IMR-90 (cell line): Measurements from ENCODE around the gene TCF7L2. TPM values are rescaled to one million over a fixed set of nuclear protein-coding genes. Genes with fewer than 3 reads are reported as not detected.

Source experiments
- ATAC-seq: fragments of 200-7000 bp; cut with Tn5 transposase; 2 replicates; pipeline ENCODE4 v1.9.1; 2020; ENCODE audit warnings: low read depth, mild to moderate bottlenecking, moderate library complexity
- BruUV-seq: library from RNA; stranded (reverse); fragments of 400-500 nt; replicated peaks from 2 replicates; lab custom pipeline; 2021; lab: Mats Ljungman, UMichigan
- CTCF ChIA-PET: fragments of 300-600 bp; formaldehyde crosslinking; extraction: SDS; loops from one replicate; lab custom pipeline; 2021; ENCODE audit warnings: antibody characterized with exemption; lab: Yijun Ruan, JAX
- POLR2A ChIA-PET: fragments of 300-600 bp; sonication (Branson Sonifier 250); formaldehyde crosslinking; loops from one replicate; lab custom pipeline; 2022; ENCODE audit warnings: antibody characterized with exemption; ENCODE audit not compliant: unreplicated experiment; lab: Charles Lee
- DNase-seq: peaks from one replicate; pipeline ENCODE4 v3.0.0; 2013
- H2AFZ ChIP-seq: replicated peaks from 2 replicates; pipeline ENCODE3; 2013; ENCODE audit warnings: low read length, mild to moderate bottlenecking; ENCODE audit not compliant: poor library complexity
- H2AK5ac ChIP-seq: 2 replicates; pipeline ENCODE4 v1.6.1; 2013; ENCODE audit warnings: low read depth, low read length, inconsistent platforms
- H2AK9ac ChIP-seq: replicated peaks from 2 replicates; pipeline ENCODE3; 2013; ENCODE audit warnings: mild to moderate bottlenecking, low read depth, low read length, moderate library complexity; ENCODE audit not compliant: poor library complexity
- H2BK120ac ChIP-seq: 2 replicates; pipeline ENCODE4 v1.6.1; 2013; ENCODE audit warnings: low read depth, low read length, inconsistent platforms
- H2BK15ac ChIP-seq: 3 replicates; pipeline ENCODE4 v1.6.1; 2013; ENCODE audit warnings: low read depth, low read length, inconsistent platforms
- H2BK20ac ChIP-seq: 2 replicates; pipeline ENCODE4 v1.6.1; 2013; ENCODE audit warnings: low read depth, mild to moderate bottlenecking, inconsistent platforms, low read length, moderate library complexity
- H2BK5ac ChIP-seq: 2 replicates; pipeline ENCODE4 v1.6.1; 2013; ENCODE audit warnings: mild to moderate bottlenecking, low read depth, low read length, inconsistent platforms; ENCODE audit not compliant: poor library complexity, severe bottlenecking
- H3K14ac ChIP-seq: replicated peaks from 2 replicates; pipeline ENCODE4 v1.6.1; 2013; ENCODE audit warnings: low read depth, low read length, inconsistent platforms
- H3K18ac ChIP-seq: 2 replicates; pipeline ENCODE4 v1.6.1; 2013; ENCODE audit warnings: low read depth, low read length, control low read depth
- H3K23ac ChIP-seq: 2 replicates; pipeline ENCODE4 v1.6.1; 2013; ENCODE audit warnings: low read depth, low read length, inconsistent platforms
- H3K27ac ChIP-seq: 2 replicates; pipeline ENCODE4 v1.5.1; 2013; ENCODE audit warnings: mild to moderate bottlenecking, control low read depth, low read length; ENCODE audit not compliant: insufficient read depth
- H3K27me3 ChIP-seq: 2 replicates; pipeline ENCODE4 v1.6.1; 2013; ENCODE audit warnings: low read length; ENCODE audit not compliant: control insufficient read depth, insufficient read depth
- H3K36me3 ChIP-seq: 2 replicates; pipeline ENCODE4 v1.6.1; 2013; ENCODE audit warnings: low read length, mixed read lengths; ENCODE audit not compliant: control insufficient read depth, insufficient read depth
- H3K4ac ChIP-seq: 2 replicates; pipeline ENCODE4 v1.6.1; 2013; ENCODE audit warnings: low read depth, low read length, inconsistent platforms
- H3K4me1 ChIP-seq: 2 replicates; pipeline ENCODE4 v1.6.1; 2013; ENCODE audit warnings: low read length, mixed read lengths; ENCODE audit not compliant: control insufficient read depth, insufficient read depth
- H3K4me2 ChIP-seq: 2 replicates; pipeline ENCODE4 v1.6.1; 2013; ENCODE audit warnings: low read depth, mild to moderate bottlenecking, control low read depth, low read length, moderate library complexity
- H3K4me3 ChIP-seq: 2 replicates; pipeline ENCODE4 v1.5.1; 2013; ENCODE audit warnings: low read depth, mild to moderate bottlenecking, control low read depth, low read length, moderate library complexity; ENCODE audit not compliant: insufficient read depth
- H3K56ac ChIP-seq: 2 replicates; pipeline ENCODE4 v1.6.1; 2013; ENCODE audit warnings: low read length, inconsistent platforms; ENCODE audit not compliant: insufficient read depth; ENCODE audit errors: extremely low read depth
- H3K79me1 ChIP-seq, 2 experiments: 2 replicates each; pipeline ENCODE4 v1.6.1; 2013; ENCODE audit warnings: low read length in 2 of 2, inconsistent platforms in 1 of 2, low read depth in 1 of 2
- H3K9ac ChIP-seq: 2 replicates; pipeline ENCODE4 v1.6.1; 2013; ENCODE audit warnings: low read depth, low read length, control low read depth
- H3K9me1 ChIP-seq: 2 replicates; pipeline ENCODE4 v1.6.1; 2013; ENCODE audit warnings: low read length, inconsistent platforms; ENCODE audit not compliant: insufficient read depth
- H3K9me3 ChIP-seq: 2 replicates; pipeline ENCODE4 v1.6.1; 2013; ENCODE audit warnings: low read length; ENCODE audit not compliant: control insufficient read depth, insufficient read depth
- H4K20me1 ChIP-seq: 2 replicates; pipeline ENCODE4 v1.6.1; 2013; ENCODE audit warnings: low read length, inconsistent platforms; ENCODE audit not compliant: insufficient read depth
- H4K5ac ChIP-seq: 2 replicates; pipeline ENCODE4 v1.6.1; 2013; ENCODE audit warnings: mild to moderate bottlenecking, low read depth, low read length, control low read depth
- H4K8ac ChIP-seq, 2 experiments: 2 replicates each; pipeline ENCODE4 v1.6.1; 2013; ENCODE audit warnings: low read depth in 2 of 2, low read length in 2 of 2, control low read depth in 1 of 2, inconsistent platforms in 1 of 2
- H4K91ac ChIP-seq: 2 replicates; pipeline ENCODE4 v1.6.1; 2013; ENCODE audit warnings: low read depth, low read length, inconsistent platforms; ENCODE audit not compliant: insufficient read depth
- BHLHE40 ChIP-seq: fragments of 150-350 bp; IDR thresholded peaks from 2 replicates; pipeline ENCODE4 v1.6.1; 2016; ENCODE audit warnings: mild to moderate bottlenecking, low read depth, low read length
- CEBPB ChIP-seq: IDR thresholded peaks from 2 replicates; pipeline ENCODE4 v1.6.1; 2012; ENCODE audit warnings: low read depth, low read length, improper control_type of control experiment
- CHD1 ChIP-seq: IDR thresholded peaks from 2 replicates; pipeline ENCODE4 v1.6.1; 2012; ENCODE audit warnings: low read depth, low read length, improper control_type of control experiment
- MAFK ChIP-seq: IDR thresholded peaks from 2 replicates; pipeline ENCODE4 v1.6.1; 2012; ENCODE audit warnings: low read depth, low read length, improper control_type of control experiment
- MAZ ChIP-seq: IDR thresholded peaks from 2 replicates; pipeline ENCODE4 v1.6.1; 2012; ENCODE audit warnings: low read depth, mild to moderate bottlenecking, low read length, improper control_type of control experiment, moderate library complexity, borderline replicate concordance
- NFE2L2 ChIP-seq: fragments of 150-350 bp; IDR thresholded peaks from 2 replicates; pipeline ENCODE4 v1.6.1; 2016; ENCODE audit warnings: low read depth, mild to moderate bottlenecking, low read length
- RAD21 ChIP-seq: IDR thresholded peaks from 2 replicates; pipeline ENCODE4 v1.6.1; 2012; ENCODE audit warnings: low read length, improper control_type of control experiment
- RCOR1 ChIP-seq: IDR thresholded peaks from 2 replicates; pipeline ENCODE4 v1.6.1; 2012; ENCODE audit warnings: mild to moderate bottlenecking, low read length, improper control_type of control experiment; ENCODE audit not compliant: insufficient replicate concordance
- RFX5 ChIP-seq: IDR thresholded peaks from 2 replicates; pipeline ENCODE4 v1.8.0; 2012; ENCODE audit warnings: low read depth, mild to moderate bottlenecking, low read length, moderate library complexity
- SMC3 ChIP-seq: fragments of 150-350 bp; IDR thresholded peaks from 2 replicates; pipeline ENCODE4 v1.6.1; 2016; ENCODE audit warnings: low read depth, mild to moderate bottlenecking, antibody characterized with exemption, low read length, moderate library complexity
- WGBS, 2 experiments: methylation state at CpG; one replicate each; pipeline versions ENCODE4 v1.1.5 to v1.1.7; 2013; ENCODE audit warnings: missing lambda C conversion rate in 2 of 2; ENCODE audit not compliant: insufficient read length in 1 of 2; ENCODE audit errors: extremely low coverage in 2 of 2; 5-methylcytosine and 5-hydroxymethylcytosine counted together
- dilution Hi-C: fragments of 300-500 bp; cut with HindIII; formaldehyde crosslinking; loops from one replicate; pipeline ENCODE4 v1.14.3; 2018; ENCODE audit warnings: low sequenced_read_pairs; ENCODE audit not compliant: unreplicated experiment
- in situ Hi-C: fragments of 300-500 bp; cut with MboI; formaldehyde crosslinking; loops from 3 replicates; pipeline ENCODE4 v1.14.3; 2019; ENCODE audit warnings: low sequenced_read_pairs, inconsistent platforms, mixed read lengths
- intact Hi-C: fragments of 100-400 bp; cut with micrococcal nuclease; formaldehyde crosslinking; loops from 2 replicates; pipeline ENCODE4 v1.10.0; 2022
- polyA plus RNA-seq, 3 experiments: library from polyadenylated mRNA; depleted of rRNA; stranded (reverse); fragments of >200 nt; gene quantifications; 2 replicates each; pipeline ENCODE4 v1.2.3, GENCODE V29; 2012; ENCODE audit warnings: low replicate concordance in 1 of 3
- total RNA-seq: library from RNA; depleted of rRNA; stranded (reverse); fragments of >200 nt; gene quantifications from 2 replicates; pipeline ENCODE4 v1.2.3, GENCODE V29; 2012
- TF ChIP-seq, protein P1 (sequence below): fragments of 150-350 bp; IDR thresholded peaks from 2 replicates; pipeline ENCODE4 v1.6.1; 2016; ENCODE audit warnings: low read depth, mild to moderate bottlenecking, low read length, moderate library complexity, borderline replicate concordance
- TF ChIP-seq, protein P2 (sequence below): conservative IDR thresholded peaks from 2 replicates; pipeline ENCODE4 v1.5.1; 2012; ENCODE audit warnings: mild to moderate bottlenecking, low read depth, low read length, improper control_type of control experiment

Gene TCF7L2
- total and polyA plus RNA-seq, 2 of the 4 experiments (the other 2 are of a cell fraction) = 1.3 to 12.2 TPM

DNA sequence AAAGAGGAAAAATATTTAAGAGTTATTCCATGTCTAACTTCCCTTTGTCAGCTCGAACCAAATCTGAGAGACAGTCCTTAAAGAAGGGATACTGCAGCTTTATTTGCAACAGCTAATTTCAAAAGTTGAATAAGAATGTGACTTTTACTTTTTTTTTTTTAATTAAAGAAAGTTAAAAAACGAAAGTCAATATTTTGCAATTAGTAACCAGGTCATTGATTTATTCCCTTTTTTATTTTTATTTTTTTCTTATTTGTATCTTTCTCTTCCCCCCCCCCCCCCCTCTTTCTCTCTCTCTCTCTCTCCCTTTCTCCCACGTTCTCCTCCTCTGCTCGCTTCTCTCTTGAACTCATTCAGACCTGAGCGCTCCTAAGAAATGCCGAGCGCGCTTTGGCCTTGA lies 209.5 kb downstream of the TCF7L2 start:
- intact Hi-C loops = no loop called here
- no CpG with 5 or more reads among the region's 8 CpGs for WGBS, 2 experiments

More for the DNA sequence above, 209.5 kb downstream of the TCF7L2 start:
- dilution Hi-C loops (no loop called here), in situ Hi-C loops (no loop called here)
- TF ChIP-seq CHD1 = no peak
- TF ChIP-seq RCOR1 = no peak
- TF ChIP-seq CEBPB = no peak
- no peak for TF ChIP-seq NFE2L2
- no peak for TF ChIP-seq RAD21
- TF ChIP-seq RFX5 = no peak
- no peak for TF ChIP-seq SMC3
- TF ChIP-seq, protein P1, sequence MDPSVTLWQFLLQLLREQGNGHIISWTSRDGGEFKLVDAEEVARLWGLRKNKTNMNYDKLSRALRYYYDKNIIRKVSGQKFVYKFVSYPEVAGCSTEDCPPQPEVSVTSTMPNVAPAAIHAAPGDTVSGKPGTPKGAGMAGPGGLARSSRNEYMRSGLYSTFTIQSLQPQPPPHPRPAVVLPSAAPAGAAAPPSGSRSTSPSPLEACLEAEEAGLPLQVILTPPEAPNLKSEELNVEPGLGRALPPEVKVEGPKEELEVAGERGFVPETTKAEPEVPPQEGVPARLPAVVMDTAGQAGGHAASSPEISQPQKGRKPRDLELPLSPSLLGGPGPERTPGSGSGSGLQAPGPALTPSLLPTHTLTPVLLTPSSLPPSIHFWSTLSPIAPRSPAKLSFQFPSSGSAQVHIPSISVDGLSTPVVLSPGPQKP = no peak
- TF ChIP-seq MAZ = no peak
- TF ChIP-seq, protein P2, sequence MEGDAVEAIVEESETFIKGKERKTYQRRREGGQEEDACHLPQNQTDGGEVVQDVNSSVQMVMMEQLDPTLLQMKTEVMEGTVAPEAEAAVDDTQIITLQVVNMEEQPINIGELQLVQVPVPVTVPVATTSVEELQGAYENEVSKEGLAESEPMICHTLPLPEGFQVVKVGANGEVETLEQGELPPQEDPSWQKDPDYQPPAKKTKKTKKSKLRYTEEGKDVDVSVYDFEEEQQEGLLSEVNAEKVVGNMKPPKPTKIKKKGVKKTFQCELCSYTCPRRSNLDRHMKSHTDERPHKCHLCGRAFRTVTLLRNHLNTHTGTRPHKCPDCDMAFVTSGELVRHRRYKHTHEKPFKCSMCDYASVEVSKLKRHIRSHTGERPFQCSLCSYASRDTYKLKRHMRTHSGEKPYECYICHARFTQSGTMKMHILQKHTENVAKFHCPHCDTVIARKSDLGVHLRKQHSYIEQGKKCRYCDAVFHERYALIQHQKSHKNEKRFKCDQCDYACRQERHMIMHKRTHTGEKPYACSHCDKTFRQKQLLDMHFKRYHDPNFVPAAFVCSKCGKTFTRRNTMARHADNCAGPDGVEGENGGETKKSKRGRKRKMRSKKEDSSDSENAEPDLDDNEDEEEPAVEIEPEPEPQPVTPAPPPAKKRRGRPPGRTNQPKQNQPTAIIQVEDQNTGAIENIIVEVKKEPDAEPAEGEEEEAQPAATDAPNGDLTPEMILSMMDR = no peak
- no peak for TF ChIP-seq MAFK
- no peak for TF ChIP-seq BHLHE40
- H3K4ac ChIP-seq = no peak overlapping the region
- peaks cover 44% of the 10 kb centered on the region for H3K36me3 ChIP-seq
- H3K56ac ChIP-seq = no peak overlapping the region
- ChIA-PET CTCF (interaction anchor here (0.7 to 1.0 kb wide), 2 partner anchors 14 to 440 kb away, joined by 3 to 4 read pairs; no protein-coding TSS in a partner anchor), POLR2A (no interaction called here)
- no peak overlapping the region for H2AK9ac ChIP-seq
- no peak overlapping the region for H2AK5ac ChIP-seq
- no peak overlapping the region for H2BK5ac ChIP-seq
- no peak overlapping the region for H4K5ac ChIP-seq
- no TSS peak for BruUV-seq
- no peak overlapping the region for H3K23ac ChIP-seq
- H2AFZ ChIP-seq = no peak overlapping the region
- no peak overlapping the region for H3K14ac ChIP-seq
- peaks cover 7% of the 10 kb centered on the region for H3K4me1 ChIP-seq
- H4K91ac ChIP-seq = no peak overlapping the region
- 0 out of 2 replicates have a peak, but pooled peaks cover 7% of the 10 kb centered on the region for H4K20me1 ChIP-seq
- H2BK120ac ChIP-seq = no peak overlapping the region
- H3K4me2 ChIP-seq = no peak overlapping the region
- H3K79me1 ChIP-seq = 0 out of 4 replicates have a peak, but pooled peaks cover 0 to 3% of the 10 kb centered on the region in 2 experiments
- no peak for DNase-seq
- H2BK15ac ChIP-seq = no peak overlapping the region
- no peak overlapping the region for H3K18ac ChIP-seq
- H3K9me1 ChIP-seq = peaks cover 15% of the 10 kb centered on the region
- H3K9ac ChIP-seq = no peak overlapping the region
- H3K27me3 ChIP-seq = no peaks in the 10 kb centered on the region
- no peak overlapping the region for H3K4me3 ChIP-seq
- H3K9me3 ChIP-seq = no peaks in the 10 kb centered on the region
- H4K8ac ChIP-seq = no peak overlapping the region
- no peak overlapping the region for H3K27ac ChIP-seq
- no peak overlapping the region for H2BK20ac ChIP-seq
- no peak for ATAC-seq
